AG04450 (cell line): ENCODE results near the gene GALNT9. TPM values are rescaled to one million over a fixed set of nuclear protein-coding genes. Genes with fewer than 3 reads are reported as not detected.

Experiments
- CTCF ChIA-PET: fragments of 300-600, 350-600 bp; formaldehyde crosslinking; extraction: SDS; loops from one replicate; lab custom pipeline; 2022; ENCODE audit warnings: antibody characterized with exemption, inconsistent platforms; lab: Charles Lee
- POLR2A ChIA-PET: fragments of 350-600 bp; formaldehyde crosslinking; extraction: SDS; loops from one replicate; lab custom pipeline; 2021; ENCODE audit warnings: antibody characterized with exemption, inconsistent platforms; lab: Yijun Ruan, JAX
- DNase-seq: peaks from one replicate; pipeline ENCODE4 v3.0.0-alpha.2; 2011; ENCODE audit warnings: low read depth, low spot score
- H3K27ac ChIP-seq: one replicate; pipeline ENCODE4 v1.5.1; 2012; ENCODE audit warnings: low read depth, low read length, control low read depth
- H3K27me3 ChIP-seq: one replicate; pipeline ENCODE4 v1.6.0; 2012; ENCODE audit warnings: low read length; ENCODE audit not compliant: control insufficient read depth, insufficient read depth
- H3K4me3 ChIP-seq: 2 replicates; pipeline ENCODE4 v1.5.1; 2011; ENCODE audit warnings: mild to moderate bottlenecking, low read depth, low read length, control low read depth
- H3K9me3 ChIP-seq: 2 replicates; pipeline ENCODE4 v1.5.1; 2012; ENCODE audit warnings: low read length; ENCODE audit not compliant: control insufficient read depth, insufficient read depth
- CTCF ChIP-seq: IDR thresholded peaks from 2 replicates; pipeline ENCODE4 v1.5.1; 2011; ENCODE audit warnings: low read depth, low read length, control low read depth, inconsistent platforms
- polyA plus RNA-seq: library from polyadenylated mRNA; depleted of rRNA; stranded (reverse); fragments of >200 nt; gene quantifications from 2 replicates; pipeline ENCODE4 v1.2.3, GENCODE V29; 2011

Gene GALNT9
- polyA plus RNA-seq, 1 experiment: not detected

DNA sequence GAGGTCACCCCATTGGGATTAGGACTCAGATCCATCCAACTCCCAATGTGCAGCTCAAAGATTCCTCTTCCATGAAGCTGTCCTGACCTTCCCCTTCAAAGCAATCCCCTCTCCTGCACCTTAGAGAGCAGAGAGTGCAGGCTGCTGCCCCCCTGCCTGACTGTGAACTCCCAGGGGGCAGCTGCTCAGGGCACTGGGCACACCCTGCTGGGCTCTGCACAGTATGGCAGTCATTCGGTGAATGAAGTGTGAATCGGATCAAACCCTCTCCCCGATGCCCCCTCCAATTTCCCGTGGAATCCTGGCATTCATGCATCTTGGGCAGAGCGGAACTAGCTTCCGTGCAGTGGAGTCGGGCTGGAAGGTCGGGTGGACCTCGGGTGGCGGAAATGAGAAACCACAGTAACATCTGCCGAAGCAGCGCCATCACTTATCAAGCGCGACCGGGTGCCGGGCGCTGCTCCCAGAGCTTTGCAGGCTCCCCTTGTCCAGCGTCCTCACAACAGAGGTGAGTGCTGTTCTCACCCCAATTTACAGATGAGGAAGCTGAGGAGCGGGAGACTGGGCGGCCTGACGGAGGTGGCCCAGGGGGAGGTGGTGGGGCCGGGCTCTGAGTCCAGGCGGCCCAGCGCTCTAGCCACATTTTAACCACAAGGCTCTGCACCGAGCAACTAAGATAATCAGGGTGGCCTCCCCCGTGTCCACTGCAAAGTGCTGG lies 14.7 kb downstream of the GALNT9 start:
- TF ChIP-seq CTCF: no peak
- CTCF ChIA-PET: no interaction called here
- Histone ChIP-seq H3K27ac (no peak overlapping the region), H3K9me3 (peaks cover 62% of the 10 kb centered on the region), H3K27me3 (no peaks in the 10 kb centered on the region), H3K4me3 (no peak overlapping the region)
- POLR2A ChIA-PET: no interaction called here
- no peak for DNase-seq

DNA sequence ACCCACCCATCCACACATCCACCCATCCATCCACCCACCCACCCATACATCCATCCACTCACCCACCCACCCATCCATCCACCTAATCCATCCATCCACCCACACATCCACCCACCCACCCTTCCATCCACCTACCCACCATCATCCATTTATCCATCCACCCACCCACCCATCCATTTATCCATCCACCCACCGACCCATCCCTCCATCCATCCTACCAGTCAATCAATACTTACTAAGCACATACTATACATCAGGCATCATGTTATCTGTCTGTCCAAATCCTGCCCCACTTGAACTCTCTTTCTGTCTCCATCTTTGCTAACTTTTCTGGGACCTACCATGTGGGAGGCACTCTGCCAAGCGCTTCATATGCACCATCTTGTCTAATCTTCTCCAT lies 15.4 kb downstream of the GALNT9 start:
- CTCF ChIA-PET: no interaction called here
- no peak overlapping the region for H3K4me3 ChIP-seq
- no peak for TF ChIP-seq CTCF
- no peaks in the 10 kb centered on the region for H3K27me3 ChIP-seq
- POLR2A ChIA-PET: no interaction called here
- peaks cover 66% of the 10 kb centered on the region for H3K9me3 ChIP-seq
- H3K27ac ChIP-seq: no peak overlapping the region
- no peak for DNase-seq

GRCh38 chr12:132313182-132313581 lies 16.2 kb downstream of the GALNT9 start:
- no peaks in the 10 kb centered on the region for H3K27me3 ChIP-seq
- H3K4me3 ChIP-seq: no peak overlapping the region
- ChIA-PET CTCF (no interaction called here), POLR2A (no interaction called here)
- H3K27ac ChIP-seq: no peak overlapping the region
- no peak for TF ChIP-seq CTCF
- no peak for DNase-seq
- H3K9me3 ChIP-seq: peaks cover 71% of the 10 kb centered on the region

DNA sequence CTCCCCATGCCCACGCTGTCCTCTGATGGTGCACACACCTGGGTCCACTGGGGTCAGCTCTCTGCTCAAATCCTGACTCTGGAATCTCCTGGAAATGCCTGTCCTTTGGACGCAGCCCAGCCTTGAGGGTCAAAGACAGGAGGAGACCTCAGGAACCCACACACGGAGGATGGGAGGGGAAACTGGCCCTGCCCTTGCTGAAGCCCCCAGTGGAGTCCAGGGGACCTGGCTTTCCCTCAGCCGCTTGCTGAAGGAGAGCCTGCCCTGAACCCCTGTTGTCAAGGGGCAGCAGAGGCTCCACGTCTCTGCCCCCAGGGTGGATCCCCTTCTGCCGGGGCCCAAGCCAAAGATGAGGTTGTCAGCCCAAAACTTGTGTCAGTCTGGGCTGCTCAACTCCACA lies 16.9 kb downstream of the GALNT9 start:
- ChIA-PET POLR2A (no interaction called here), CTCF (no interaction called here)
- Histone ChIP-seq H3K9me3 (peaks cover 72% of the 10 kb centered on the region), H3K27ac (no peak overlapping the region), H3K4me3 (no peak overlapping the region), H3K27me3 (no peaks in the 10 kb centered on the region)
- no peak for DNase-seq
- TF ChIP-seq CTCF: no peak

GRCh38 chr12:132311201-132311915 lies 18.0 kb downstream of the GALNT9 start:
- H3K4me3 ChIP-seq: no peak overlapping the region
- ChIA-PET CTCF (no interaction called here), POLR2A (no interaction called here)

More at GRCh38 chr12:132311201-132311915, 18.0 kb downstream of the GALNT9 start:
- H3K9me3 ChIP-seq: peaks cover 70% of the 10 kb centered on the region
- no peak overlapping the region for H3K27ac ChIP-seq
- DNase-seq: no peak
- TF ChIP-seq CTCF: no peak
- no peaks in the 10 kb centered on the region for H3K27me3 ChIP-seq
